SK-N-SH (cell line): Measurements from ENCODE around the gene RASSF8.

Source experiments
- EZH2phosphoT487 ChIP-seq: fragments of 200-600 bp; sonication (generic); IDR thresholded peaks from 2 replicates; pipeline ENCODE4 v1.6.1; 2017; ENCODE audit warnings: low read depth, mixed run types, mild to moderate bottlenecking, antibody characterized with exemption, moderate library complexity, borderline replicate concordance
- FOXJ3 ChIP-seq: sonication (generic); formaldehyde crosslinking; IDR thresholded peaks from 2 replicates; pipeline ENCODE4 v1.5.1; 2020; ENCODE audit warnings: mild to moderate bottlenecking, missing genetic modification reagents
- FOXM1 ChIP-seq: IDR thresholded peaks from 2 replicates; pipeline ENCODE4 v1.4.0; 2012; ENCODE audit warnings: low read depth, mild to moderate bottlenecking
- JUND ChIP-seq: IDR thresholded peaks from 2 replicates; pipeline ENCODE4 v1.4.0; 2012
- MXI1 ChIP-seq: IDR thresholded peaks from 2 replicates; pipeline ENCODE4 v1.6.1; 2012; ENCODE audit warnings: mild to moderate bottlenecking, low read depth, low read length, improper control_type of control experiment
- PBX3 ChIP-seq: IDR thresholded peaks from 2 replicates; pipeline ENCODE4; 2012
- RFX5 ChIP-seq: IDR thresholded peaks from 2 replicates; pipeline ENCODE4 v1.6.1; 2012; ENCODE audit warnings: mild to moderate bottlenecking, improper control_type of control experiment, low read length
- SIN3A ChIP-seq: IDR thresholded peaks from 2 replicates; pipeline ENCODE4 v1.6.1; 2012; ENCODE audit warnings: low read depth, mild to moderate bottlenecking, low read length, moderate library complexity, borderline replicate concordance
- SMC3 ChIP-seq: IDR thresholded peaks from 2 replicates; pipeline ENCODE4 v1.6.1; 2012; ENCODE audit warnings: low read depth, low read length, improper control_type of control experiment
- TEAD4 ChIP-seq: IDR thresholded peaks from 2 replicates; pipeline ENCODE4 v1.4.0; 2012; ENCODE audit warnings: mild to moderate bottlenecking, borderline replicate concordance; ENCODE audit not compliant: insufficient read depth
- TF ChIP-seq, protein P1 (sequence below): fragments of 150-350 bp; IDR thresholded peaks from 2 replicates; pipeline ENCODE4 v1.6.1; 2017; ENCODE audit warnings: antibody characterized with exemption, low read length, low read depth, borderline replicate concordance
- TF ChIP-seq, protein P2 (sequence below): IDR thresholded peaks from 2 replicates; pipeline ENCODE4 v1.4.0; 2012; ENCODE audit warnings: low read depth, borderline replicate concordance
- TF ChIP-seq, protein P3 (sequence below): IDR thresholded peaks from 2 replicates; pipeline ENCODE4 v1.6.1; 2012; ENCODE audit warnings: mild to moderate bottlenecking, low read depth, low read length, moderate library complexity
- TF ChIP-seq, protein P4 (sequence below): fragments of 200-600 bp; sonication (generic); IDR thresholded peaks from 2 replicates; pipeline ENCODE4 v1.6.1; 2017; ENCODE audit warnings: antibody characterized with exemption, mild to moderate bottlenecking, moderate library complexity

GRCh38 chr12:26120561-26121274 is 162.2 kb downstream of the RASSF8 start:
- TF ChIP-seq, protein P1, sequence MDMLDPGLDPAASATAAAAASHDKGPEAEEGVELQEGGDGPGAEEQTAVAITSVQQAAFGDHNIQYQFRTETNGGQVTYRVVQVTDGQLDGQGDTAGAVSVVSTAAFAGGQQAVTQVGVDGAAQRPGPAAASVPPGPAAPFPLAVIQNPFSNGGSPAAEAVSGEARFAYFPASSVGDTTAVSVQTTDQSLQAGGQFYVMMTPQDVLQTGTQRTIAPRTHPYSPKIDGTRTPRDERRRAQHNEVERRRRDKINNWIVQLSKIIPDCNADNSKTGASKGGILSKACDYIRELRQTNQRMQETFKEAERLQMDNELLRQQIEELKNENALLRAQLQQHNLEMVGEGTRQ, result no peak
- TF ChIP-seq MXI1, result no peak
- no peak for TF ChIP-seq PBX3
- TF ChIP-seq, protein P2, sequence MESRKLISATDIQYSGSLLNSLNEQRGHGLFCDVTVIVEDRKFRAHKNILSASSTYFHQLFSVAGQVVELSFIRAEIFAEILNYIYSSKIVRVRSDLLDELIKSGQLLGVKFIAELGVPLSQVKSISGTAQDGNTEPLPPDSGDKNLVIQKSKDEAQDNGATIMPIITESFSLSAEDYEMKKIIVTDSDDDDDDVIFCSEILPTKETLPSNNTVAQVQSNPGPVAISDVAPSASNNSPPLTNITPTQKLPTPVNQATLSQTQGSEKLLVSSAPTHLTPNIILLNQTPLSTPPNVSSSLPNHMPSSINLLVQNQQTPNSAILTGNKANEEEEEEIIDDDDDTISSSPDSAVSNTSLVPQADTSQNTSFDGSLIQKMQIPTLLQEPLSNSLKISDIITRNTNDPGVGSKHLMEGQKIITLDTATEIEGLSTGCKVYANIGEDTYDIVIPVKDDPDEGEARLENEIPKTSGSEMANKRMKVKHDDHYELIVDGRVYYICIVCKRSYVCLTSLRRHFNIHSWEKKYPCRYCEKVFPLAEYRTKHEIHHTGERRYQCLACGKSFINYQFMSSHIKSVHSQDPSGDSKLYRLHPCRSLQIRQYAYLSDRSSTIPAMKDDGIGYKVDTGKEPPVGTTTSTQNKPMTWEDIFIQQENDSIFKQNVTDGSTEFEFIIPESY, result no peak
- no peak for TF ChIP-seq RFX5
- TF ChIP-seq SMC3, result no peak
- TF ChIP-seq, protein P3, sequence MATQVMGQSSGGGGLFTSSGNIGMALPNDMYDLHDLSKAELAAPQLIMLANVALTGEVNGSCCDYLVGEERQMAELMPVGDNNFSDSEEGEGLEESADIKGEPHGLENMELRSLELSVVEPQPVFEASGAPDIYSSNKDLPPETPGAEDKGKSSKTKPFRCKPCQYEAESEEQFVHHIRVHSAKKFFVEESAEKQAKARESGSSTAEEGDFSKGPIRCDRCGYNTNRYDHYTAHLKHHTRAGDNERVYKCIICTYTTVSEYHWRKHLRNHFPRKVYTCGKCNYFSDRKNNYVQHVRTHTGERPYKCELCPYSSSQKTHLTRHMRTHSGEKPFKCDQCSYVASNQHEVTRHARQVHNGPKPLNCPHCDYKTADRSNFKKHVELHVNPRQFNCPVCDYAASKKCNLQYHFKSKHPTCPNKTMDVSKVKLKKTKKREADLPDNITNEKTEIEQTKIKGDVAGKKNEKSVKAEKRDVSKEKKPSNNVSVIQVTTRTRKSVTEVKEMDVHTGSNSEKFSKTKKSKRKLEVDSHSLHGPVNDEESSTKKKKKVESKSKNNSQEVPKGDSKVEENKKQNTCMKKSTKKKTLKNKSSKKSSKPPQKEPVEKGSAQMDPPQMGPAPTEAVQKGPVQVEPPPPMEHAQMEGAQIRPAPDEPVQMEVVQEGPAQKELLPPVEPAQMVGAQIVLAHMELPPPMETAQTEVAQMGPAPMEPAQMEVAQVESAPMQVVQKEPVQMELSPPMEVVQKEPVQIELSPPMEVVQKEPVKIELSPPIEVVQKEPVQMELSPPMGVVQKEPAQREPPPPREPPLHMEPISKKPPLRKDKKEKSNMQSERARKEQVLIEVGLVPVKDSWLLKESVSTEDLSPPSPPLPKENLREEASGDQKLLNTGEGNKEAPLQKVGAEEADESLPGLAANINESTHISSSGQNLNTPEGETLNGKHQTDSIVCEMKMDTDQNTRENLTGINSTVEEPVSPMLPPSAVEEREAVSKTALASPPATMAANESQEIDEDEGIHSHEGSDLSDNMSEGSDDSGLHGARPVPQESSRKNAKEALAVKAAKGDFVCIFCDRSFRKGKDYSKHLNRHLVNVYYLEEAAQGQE, result no peak
- no peak for TF ChIP-seq FOXJ3 (CRISPR knock-in tag)
- TF ChIP-seq, protein P4, sequence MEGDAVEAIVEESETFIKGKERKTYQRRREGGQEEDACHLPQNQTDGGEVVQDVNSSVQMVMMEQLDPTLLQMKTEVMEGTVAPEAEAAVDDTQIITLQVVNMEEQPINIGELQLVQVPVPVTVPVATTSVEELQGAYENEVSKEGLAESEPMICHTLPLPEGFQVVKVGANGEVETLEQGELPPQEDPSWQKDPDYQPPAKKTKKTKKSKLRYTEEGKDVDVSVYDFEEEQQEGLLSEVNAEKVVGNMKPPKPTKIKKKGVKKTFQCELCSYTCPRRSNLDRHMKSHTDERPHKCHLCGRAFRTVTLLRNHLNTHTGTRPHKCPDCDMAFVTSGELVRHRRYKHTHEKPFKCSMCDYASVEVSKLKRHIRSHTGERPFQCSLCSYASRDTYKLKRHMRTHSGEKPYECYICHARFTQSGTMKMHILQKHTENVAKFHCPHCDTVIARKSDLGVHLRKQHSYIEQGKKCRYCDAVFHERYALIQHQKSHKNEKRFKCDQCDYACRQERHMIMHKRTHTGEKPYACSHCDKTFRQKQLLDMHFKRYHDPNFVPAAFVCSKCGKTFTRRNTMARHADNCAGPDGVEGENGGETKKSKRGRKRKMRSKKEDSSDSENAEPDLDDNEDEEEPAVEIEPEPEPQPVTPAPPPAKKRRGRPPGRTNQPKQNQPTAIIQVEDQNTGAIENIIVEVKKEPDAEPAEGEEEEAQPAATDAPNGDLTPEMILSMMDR, result no peak
- no peak for TF ChIP-seq JUND
- no peak for TF ChIP-seq FOXM1
- TF ChIP-seq EZH2phosphoT487, result no peak
- TF ChIP-seq SIN3A, result no peak
- TF ChIP-seq TEAD4, result no peak
